K562 (cell line): ENCODE measurements around the gene PDE6H. TPM values are rescaled to one million over a fixed set of nuclear protein-coding genes. Genes with fewer than 3 reads are reported as not detected.
A peak's percentile ranks its signal among the peaks of the same experiment; 100 is the strongest.

Experiments
- ATAC-seq: fragments of 200-7000 bp; cut with Tn5 transposase; 3 replicates; pipeline ENCODE4 v1.9.1; 2020; ENCODE audit warnings: moderate library complexity
- BruUV-seq: library from RNA; stranded (reverse); fragments of 400-500 nt; replicated peaks from 2 replicates; lab custom pipeline; 2021; lab: Mats Ljungman, UMichigan
- CTCF ChIA-PET: fragments of 300-600 bp; formaldehyde crosslinking; extraction: SDS; loops from one replicate; lab custom pipeline; 2021; ENCODE audit warnings: low intra/inter-chr PET ratio; lab: Yijun Ruan, JAX
- POLR2A ChIA-PET: fragments of 300-600, 350-650 bp; sonication (Branson Sonifier 250); formaldehyde crosslinking; extraction: SDS; loops from one replicate; lab custom pipeline; 2021; ENCODE audit warnings: antibody characterized with exemption, inconsistent platforms; lab: Yijun Ruan, JAX
- DNase-seq, 4 experiments: peaks; one replicate each; pipeline versions ENCODE4 v3.0.0 to v3.0.0-alpha.2; 2011 to 2018; ENCODE audit warnings: low spot score in 3 of 4, mixed read lengths in 3 of 4; ENCODE audit errors: extremely low read depth in 1 of 4
- FAIRE-seq: peaks from 2 replicates; lab custom pipeline; 2011; peaks lifted over from hg19 to GRCh38; lab: Jason Lieb, UNC
- H2AFZ ChIP-seq: 2 replicates; pipeline ENCODE4 v1.6.0; 2011; ENCODE audit warnings: low read depth, low read length, control low read depth, inconsistent platforms
- H3K27ac ChIP-seq: fragments of 200-600 bp; 3 replicates; pipeline ENCODE4 v1.8.0; 2011; ENCODE audit warnings: low read depth, mild to moderate bottlenecking, control low read depth, inconsistent platforms, low read length, moderate library complexity, mixed read lengths; ENCODE audit errors: extremely low read depth
- H3K27me3 ChIP-seq, 2 experiments: fragments of 300-600 bp in 1 of 2; 2 replicates in 1 of 2; 3 replicates in 1 of 2; pipeline versions ENCODE4 v1.6.0 to v1.8.0; 2011; ENCODE audit warnings: inconsistent platforms in 2 of 2, low read length in 2 of 2, mild to moderate bottlenecking in 1 of 2, mixed read lengths in 1 of 2, moderate library complexity in 1 of 2; ENCODE audit not compliant: control insufficient read depth in 2 of 2, insufficient read depth in 2 of 2
- H3K36me3 ChIP-seq: fragments of 300-600 bp; 3 replicates; pipeline ENCODE4 v1.8.0; 2011; ENCODE audit warnings: mild to moderate bottlenecking, low read length, inconsistent platforms; ENCODE audit not compliant: control insufficient read depth, insufficient read depth
- H3K4me1 ChIP-seq, 2 experiments: fragments of 200-600 bp in 1 of 2; replicated peaks in 1 of 2; 2 replicates in 1 of 2; 3 replicates in 1 of 2; pipeline versions ENCODE4 v1.5.1 to v1.8.0; 2011; ENCODE audit warnings: inconsistent platforms in 2 of 2, low read length in 2 of 2, mild to moderate bottlenecking in 1 of 2, mixed read lengths in 1 of 2, moderate library complexity in 1 of 2; ENCODE audit not compliant: control insufficient read depth in 2 of 2, insufficient read depth in 2 of 2
- H3K4me2 ChIP-seq: 2 replicates; pipeline ENCODE4 v1.6.1; 2011; ENCODE audit warnings: low read length, control low read depth, inconsistent platforms, mixed read lengths; ENCODE audit not compliant: insufficient read depth
- H3K4me3 ChIP-seq: fragments of 200-600 bp; sonication (generic), shearing (Covaris generic); 2 replicates; pipeline ENCODE4 v1.5.1; 2016; ENCODE audit warnings: control low read depth, inconsistent platforms
- H3K79me2 ChIP-seq: fragments of 200-600 bp; 3 replicates; pipeline ENCODE4 v1.8.0; 2011; ENCODE audit warnings: low read length, inconsistent platforms; ENCODE audit not compliant: control insufficient read depth, insufficient read depth
- H3K9ac ChIP-seq, 2 experiments: 2 replicates each; pipeline versions ENCODE4 v1.6.0 to v1.6.1; 2011; ENCODE audit warnings: low read depth in 2 of 2, low read length in 2 of 2, control low read depth in 1 of 2, inconsistent platforms in 1 of 2, mild to moderate bottlenecking in 1 of 2, mixed read lengths in 1 of 2; ENCODE audit not compliant: insufficient read depth in 1 of 2
- H3K9me1 ChIP-seq: one replicate; pipeline ENCODE4 v1.6.0; 2011; ENCODE audit warnings: inconsistent platforms, mild to moderate bottlenecking, low read length, moderate library complexity; ENCODE audit not compliant: control insufficient read depth, insufficient read depth
- H3K9me3 ChIP-seq: replicated peaks from 2 replicates; pipeline ENCODE4 v1.5.1; 2011; ENCODE audit warnings: low read depth, low read length, inconsistent platforms; ENCODE audit not compliant: control insufficient read depth, insufficient read depth
- H4K20me1 ChIP-seq: replicated peaks from 2 replicates; pipeline ENCODE4 v1.6.1; 2011; ENCODE audit warnings: low read length, inconsistent platforms, mixed read lengths; ENCODE audit not compliant: control insufficient read depth, insufficient read depth
- MYC ChIP-seq, 2 experiments: fragments of 250-450 bp in 1 of 2; sonication (Bioruptor Pico) in 1 of 2; IDR thresholded peaks; 2 replicates each; pipeline versions ENCODE4 v1.5.1 to v1.6.1; 2012 to 2021; ENCODE audit warnings: low read depth in 2 of 2, borderline replicate concordance in 1 of 2, improper control_type of control experiment in 1 of 2, low read length in 1 of 2, mild to moderate bottlenecking in 1 of 2, moderate library complexity in 1 of 2
- OTX1 ChIP-seq: fragments of 450-650 bp; formaldehyde crosslinking; IDR thresholded peaks from 2 replicates; pipeline ENCODE4 v1.4.0; 2022; ENCODE audit warnings: mild to moderate bottlenecking
- WGBS: fragments of 100-300 bp; shearing (Covaris generic); methylation state at CpG from one replicate; pipeline ENCODE4 v1.1.6; 2016; ENCODE audit warnings: low coverage, mixed read lengths; ENCODE audit not compliant: insufficient coverage; ENCODE audit errors: missing lambda C conversion rate; 5-methylcytosine and 5-hydroxymethylcytosine counted together
- in situ Hi-C: fragments of 300-500 bp; cut with MboI; formaldehyde crosslinking; loops from 4 replicates; pipeline ENCODE4 v1.15.0; 2018; ENCODE audit warnings: inconsistent platforms, mixed read lengths
- intact Hi-C: fragments of 100-400 bp; cut with micrococcal nuclease; formaldehyde crosslinking; loops from 2 replicates; pipeline ENCODE4 v1.14.2; 2022
- polyA plus RNA-seq, 8 experiments: library from polyadenylated mRNA; depleted of rRNA in 4 of 8; stranded (reverse) in 5 of 8; unstranded in 3 of 8; fragments of >200 nt; fragmentation: Nextera tagmentation in 2 of 8; fragmentation: Illumina TruSeq in 1 of 8; extraction: Ambion mirVana in 2 of 8; extraction: Trizol in 1 of 8; gene quantifications; 2 replicates each; pipeline versions ENCODE4 v1.2.1 to v1.2.3, GENCODE V29; 2011 to 2014; ENCODE audit warnings: inconsistent platforms in 1 of 8, missing spikeins in 1 of 8
- total RNA-seq, 7 experiments: library from RNA; depleted of rRNA in 6 of 7; stranded (reverse); fragments of >200 nt in 6 of 7; fragmentation: Illumina TruSeq in 2 of 7; extraction: Trizol in 2 of 7; gene quantifications; 2 replicates each; pipeline versions ENCODE4 v1.2.1 to v1.2.3, GENCODE V29; 2011 to 2021; ENCODE audit warnings: low replicate concordance in 1 of 7
- TF ChIP-seq, protein P1 (sequence below): IDR thresholded peaks from 2 replicates; pipeline ENCODE4 v1.6.1; 2016; ENCODE audit warnings: missing genetic modification characterization, missing compliant biosample characterization

The PDE6H gene
- total and polyA plus RNA-seq, 9 of the 15 experiments (the other 6 are each of a cell fraction or from before 2014, with no cell fraction given), result 0.15 TPM; not detected in 8

DNA sequence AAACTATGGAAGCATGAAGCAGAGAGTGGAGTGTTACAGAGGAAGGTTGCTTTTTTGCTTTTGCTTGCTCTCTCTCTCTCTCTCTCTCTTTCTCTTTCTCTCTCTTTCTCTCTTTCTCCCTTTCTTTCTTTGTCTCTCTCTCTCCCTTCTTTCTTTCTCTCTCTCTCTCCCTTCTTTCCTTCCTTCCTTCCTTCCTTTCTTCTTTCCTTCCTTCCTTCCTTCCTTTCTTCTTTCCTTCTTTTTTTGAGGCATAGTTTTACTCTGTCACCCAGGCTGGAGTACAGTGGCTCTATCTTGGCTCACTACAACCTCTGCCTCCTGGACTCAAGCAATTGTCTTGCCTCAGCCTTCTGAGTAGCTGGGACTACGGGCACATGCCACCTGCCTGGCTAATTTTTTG lies 19.1 kb upstream of the PDE6H start:
- Histone ChIP-seq H3K4me1 (no peaks in the 10 kb centered on the region; a peak in 2 of 5 replicates), H3K27me3 (no peaks in the 10 kb centered on the region), H3K27ac (no peak overlapping the region), H3K9me1 (no peaks in the 10 kb centered on the region), H3K4me3 (no peak overlapping the region), H3K36me3 (peaks cover 14% of the 10 kb centered on the region; the same call in 1 of the 3 replicates), H3K4me2 (no peak overlapping the region), H3K9me3 (no peaks in the 10 kb centered on the region), H2AFZ (no peak overlapping the region), H4K20me1 (no peaks in the 10 kb centered on the region), H3K9ac (no peak overlapping the region), H3K79me2 (no peaks in the 10 kb centered on the region)
- no peak for ATAC-seq
- no peak for FAIRE-seq
- TF ChIP-seq MYC (IDR thresholded peaks at IDR 0.05; ENCODE audit: low read depth, low read length), result no peak
- no peak for TF ChIP-seq MYC (CRISPR knock-in tag; IDR thresholded peaks at IDR 0.05; ENCODE audit: borderline replicate concordance, low read depth)
- 0 out of 2 replicates have a peak, but pooled peaks have one; percentile 38 for TF ChIP-seq OTX1 (CRISPR knock-in tag)
- TF ChIP-seq, protein P1, sequence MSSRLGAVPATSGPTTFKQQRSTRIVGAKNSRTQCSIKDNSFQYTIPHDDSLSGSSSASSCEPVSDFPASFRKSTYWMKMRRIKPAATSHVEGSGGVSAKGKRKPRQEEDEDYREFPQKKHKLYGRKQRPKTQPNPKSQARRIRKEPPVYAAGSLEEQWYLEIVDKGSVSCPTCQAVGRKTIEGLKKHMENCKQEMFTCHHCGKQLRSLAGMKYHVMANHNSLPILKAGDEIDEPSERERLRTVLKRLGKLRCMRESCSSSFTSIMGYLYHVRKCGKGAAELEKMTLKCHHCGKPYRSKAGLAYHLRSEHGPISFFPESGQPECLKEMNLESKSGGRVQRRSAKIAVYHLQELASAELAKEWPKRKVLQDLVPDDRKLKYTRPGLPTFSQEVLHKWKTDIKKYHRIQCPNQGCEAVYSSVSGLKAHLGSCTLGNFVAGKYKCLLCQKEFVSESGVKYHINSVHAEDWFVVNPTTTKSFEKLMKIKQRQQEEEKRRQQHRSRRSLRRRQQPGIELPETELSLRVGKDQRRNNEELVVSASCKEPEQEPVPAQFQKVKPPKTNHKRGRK (tag), result peak; percentile 81
- in situ Hi-C loops (loop anchor here (25.0 kb wide), 1 partner anchor 741 kb away; no protein-coding TSS in a partner anchor), intact Hi-C loops (no loop called here)
- no TSS peak for BruUV-seq
- POLR2A ChIA-PET, result no interaction called here
- DNase-seq, result no peak
- WGBS, result 0% methylated on average over 1 of the region's 1 CpG
- CTCF ChIA-PET, result no interaction called here
